PC-3 (cell line): ENCODE measurements around the gene JMJD4. TPM values are rescaled to one million over a fixed set of nuclear protein-coding genes. Genes with fewer than 3 reads are reported as not detected.

Experiments
- ATAC-seq: fragments of 200-7000 bp; cut with Tn5 transposase; 2 replicates; pipeline ENCODE4 v1.9.1; 2020; ENCODE audit warnings: mild to moderate bottlenecking, moderate library complexity
- BruUV-seq: library from RNA; stranded (reverse); fragments of 400-500 nt; replicated peaks from 2 replicates; lab custom pipeline; 2021; lab: Mats Ljungman, UMichigan
- CTCF ChIA-PET: fragments of 300-600 bp; sonication (Branson Sonifier 250); formaldehyde crosslinking; loops from one replicate; lab custom pipeline; 2022; ENCODE audit warnings: antibody characterized with exemption; lab: Charles Lee
- POLR2A ChIA-PET: fragments of 300-600 bp; sonication (Branson Sonifier 250); formaldehyde crosslinking; loops from one replicate; lab custom pipeline; 2022; ENCODE audit warnings: antibody characterized with exemption; ENCODE audit not compliant: unreplicated experiment; lab: Charles Lee
- DNase-seq: peaks from one replicate; pipeline ENCODE4 v3.0.0-alpha.2; 2015
- H2AFZ ChIP-seq: fragments of 300-600 bp; sonication (generic); 2 replicates; pipeline ENCODE4 v1.6.0; 2016; ENCODE audit warnings: antibody characterized with exemption, low read length
- H3F3A ChIP-seq: fragments of 300-600 bp; sonication (generic); one replicate; pipeline ENCODE4 v1.6.0; 2017; ENCODE audit warnings: antibody characterized with exemption, low read length, control low read depth, mild to moderate bottlenecking; ENCODE audit not compliant: unreplicated experiment
- H3K27ac ChIP-seq: fragments of 300-600 bp; sonication (generic); 2 replicates; pipeline ENCODE4 v1.5.1; 2016; ENCODE audit warnings: mild to moderate bottlenecking, low read length
- H3K27me3 ChIP-seq: fragments of 300-600 bp; sonication (generic); 2 replicates; pipeline ENCODE4 v1.6.1; 2016; ENCODE audit warnings: low read length, mixed read lengths
- H3K36me3 ChIP-seq: fragments of 300-600 bp; sonication (generic); 2 replicates; pipeline ENCODE4 v1.6.1; 2016; ENCODE audit warnings: low read depth, mixed run types, low read length, mixed read lengths
- H3K4me1 ChIP-seq: fragments of 300-600 bp; sonication (generic); 2 replicates; pipeline ENCODE4 v1.5.1; 2016; ENCODE audit warnings: low read length; ENCODE audit not compliant: insufficient read depth
- H3K4me2 ChIP-seq: fragments of 300-600 bp; sonication (generic); 2 replicates; pipeline ENCODE4 v1.6.0; 2016; ENCODE audit warnings: low read length
- H3K4me3 ChIP-seq: fragments of 300-600 bp; sonication (generic); 2 replicates; pipeline ENCODE4 v1.5.1; 2016; ENCODE audit warnings: mild to moderate bottlenecking, low read length, mixed read lengths
- H3K79me2 ChIP-seq: fragments of 300-600 bp; sonication (generic); 2 replicates; pipeline ENCODE4 v1.6.1; 2017; ENCODE audit warnings: low read length, mixed read lengths
- H3K9ac ChIP-seq: fragments of 300-600 bp; sonication (generic); 2 replicates; pipeline ENCODE4 v1.6.0; 2016; ENCODE audit warnings: mild to moderate bottlenecking, low read length
- H3K9me2 ChIP-seq: fragments of 300-600 bp; sonication (generic); replicated peaks from 2 replicates; pipeline ENCODE4 v1.6.1; 2016; ENCODE audit warnings: mixed run types, low read length, mixed read lengths
- H3K9me3 ChIP-seq: fragments of 300-600 bp; sonication (generic); 2 replicates; pipeline ENCODE4 v1.6.1; 2016; ENCODE audit warnings: low read length, mixed read lengths
- H4K20me1 ChIP-seq: fragments of 300-600 bp; sonication (generic); 2 replicates; pipeline ENCODE4 v1.6.1; 2016; ENCODE audit warnings: low read length, mixed read lengths
- CTCF ChIP-seq: fragments of 300-600 bp; sonication (generic); conservative IDR thresholded peaks from 2 replicates; pipeline ENCODE4 v1.5.1; 2017; ENCODE audit warnings: antibody characterized with exemption, low read depth, mild to moderate bottlenecking, low read length
- EZH2 ChIP-seq: fragments of 300-600 bp; sonication (generic); IDR thresholded peaks from one replicate; pipeline ENCODE4 v1.6.1; 2017; ENCODE audit warnings: antibody characterized with exemption, mild to moderate bottlenecking, low read length; ENCODE audit not compliant: unreplicated experiment
- EZH2phosphoT487 ChIP-seq: fragments of 300-600 bp; sonication (generic); IDR thresholded peaks from 2 replicates; pipeline ENCODE4 v1.6.1; 2018; ENCODE audit warnings: mild to moderate bottlenecking, antibody characterized with exemption, low read length, borderline replicate concordance
- intact Hi-C: fragments of 100-400 bp; cut with micrococcal nuclease; formaldehyde crosslinking; loops from 2 replicates; pipeline ENCODE4 v1.9.0; 2023
- total RNA-seq: library from RNA; depleted of rRNA; stranded (reverse); fragments of >200 nt; gene quantifications from 2 replicates; pipeline ENCODE4 v1.2.3, GENCODE V29; 2014

JMJD4 gene
- total RNA-seq, 1 experiment from 2014 or later: 80.5 TPM

GRCh38 chr1:227779685-227780084, 44.6 kb upstream of the JMJD4 start:
- intact Hi-C loops: loop anchor here (10.0 kb wide), 1 partner anchor 385 kb away; the partner anchor contains the start of gene IBA57
- no peak for ATAC-seq
- POLR2A ChIA-PET: interaction anchor here (0.6 kb wide), 1 partner anchor 108 kb away, joined by 3 read pairs; no protein-coding TSS in a partner anchor
- no TSS peak for BruUV-seq
- no peaks in the 10 kb centered on the region for H3K9me3 ChIP-seq
- H3K27ac ChIP-seq: no peak overlapping the region
- CTCF ChIA-PET: no interaction called here
- no peak overlapping the region for H3K9ac ChIP-seq
- peaks cover 7% of the 10 kb centered on the region; the same call in 1 of the 2 replicates for H3K4me1 ChIP-seq
- no peak overlapping the region for H3K4me3 ChIP-seq
- no peaks in the 10 kb centered on the region for H3K27me3 ChIP-seq
- no peaks in the 10 kb centered on the region for H3F3A ChIP-seq
- H3K79me2 ChIP-seq: no peaks in the 10 kb centered on the region
- H3K9me2 ChIP-seq: no peaks in the 10 kb centered on the region
- H3K36me3 ChIP-seq: peaks cover 19% of the 10 kb centered on the region
- H3K4me2 ChIP-seq: no peak overlapping the region
- no peak overlapping the region for H2AFZ ChIP-seq
- no peaks in the 10 kb centered on the region for H4K20me1 ChIP-seq
- no peak for DNase-seq
- TF ChIP-seq EZH2: no peak
- no peak for TF ChIP-seq CTCF
- no peak for TF ChIP-seq EZH2phosphoT487

- Histone ChIP-seq H3K27me3 (no peaks in the 10 kb centered on the region), H3K9me3 (no peaks in the 10 kb centered on the region), H3K79me2 (no peaks in the 10 kb centered on the region), H3K4me2 (no peak overlapping the region), H3K36me3 (peaks cover 25% of the 10 kb centered on the region), H3K4me1 (peaks cover 7% of the 10 kb centered on the region; the same call in 1 of the 2 replicates), H4K20me1 (no peaks in the 10 kb centered on the region), H3K9ac (no peak overlapping the region), H2AFZ (no peak overlapping the region), H3K4me3 (no peak overlapping the region), H3F3A (no peaks in the 10 kb centered on the region), H3K27ac (no peak overlapping the region), H3K9me2 (no peaks in the 10 kb centered on the region)
- CTCF ChIA-PET: no interaction called here
- no TSS peak for BruUV-seq
- TF ChIP-seq EZH2: no peak
- TF ChIP-seq EZH2phosphoT487: no peak
- no peak for TF ChIP-seq CTCF
- intact Hi-C loops: no loop called here
- no peak for DNase-seq
- ATAC-seq: no peak
- POLR2A ChIA-PET: no interaction called here
These were observed 43.9 kb upstream of the JMJD4 start for GRCh38 chr1:227779021-227779441.

- intact Hi-C loops: no loop called here
- ChIA-PET CTCF (no interaction called here), POLR2A (no interaction called here)
- no peaks in the 10 kb centered on the region for H4K20me1 ChIP-seq
- H3K4me3 ChIP-seq: no peak overlapping the region
- peaks cover 7% of the 10 kb centered on the region; the same call in 1 of the 2 replicates for H3K4me1 ChIP-seq
- BruUV-seq: no TSS peak
- H3K27me3 ChIP-seq: no peaks in the 10 kb centered on the region
- no peak overlapping the region for H2AFZ ChIP-seq
- H3K9me3 ChIP-seq: no peaks in the 10 kb centered on the region
- no peak overlapping the region for H3K27ac ChIP-seq
- no peaks in the 10 kb centered on the region for H3K9me2 ChIP-seq
- no peak for TF ChIP-seq CTCF
- TF ChIP-seq EZH2: no peak
- TF ChIP-seq EZH2phosphoT487: no peak
- ATAC-seq (no peak), DNase-seq (no peak)
- H3K36me3 ChIP-seq: peaks cover 25% of the 10 kb centered on the region
- H3K4me2 ChIP-seq: no peak overlapping the region
- H3F3A ChIP-seq: no peaks in the 10 kb centered on the region
- H3K9ac ChIP-seq: no peak overlapping the region
- no peaks in the 10 kb centered on the region for H3K79me2 ChIP-seq
These were observed 43.4 kb upstream of the JMJD4 start for GRCh38 chr1:227778401-227778947.
